Measurements from ENCODE around the gene WDR38.
"Not testable (repeated sequence)": the region's sequence is repeated elsewhere in the genome, so short reads cannot be mapped to it uniquely, and the experiment has no call there.

Gene WDR38

GRCh38 chr9:124838567-124839275 is 14.5 kb upstream of the WDR38 start:
- H3K9me3 ChIP-seq (ENCODE audit: control insufficient read depth, insufficient read depth, low read length); H3K27me3 ChIP-seq (ENCODE audit: control insufficient read depth, insufficient read depth, low read length); H3K9ac ChIP-seq (ENCODE audit: low read depth, low read length); H3K4me3 ChIP-seq (ENCODE audit: low read depth, low read length); H3K4me1 ChIP-seq (ENCODE audit: control insufficient read depth, insufficient read depth, low read length); H3K36me3 ChIP-seq (ENCODE audit: control insufficient read depth, insufficient read depth, low read length): not testable (repeated sequence)

GRCh38 chr9:124839612-124840299 is 13.5 kb upstream of the WDR38 start:
- Histone ChIP-seq H3K4me1 (ENCODE audit: control insufficient read depth, insufficient read depth, low read length) (peaks cover 5% of the 10 kb centered on the region), H3K9me3 (ENCODE audit: control insufficient read depth, insufficient read depth, low read length) (no peaks in the 10 kb centered on the region), H3K9ac (ENCODE audit: low read depth, low read length) (no peak overlapping the region), H3K27me3 (ENCODE audit: control insufficient read depth, insufficient read depth, low read length) (no peaks in the 10 kb centered on the region), H3K36me3 (ENCODE audit: control insufficient read depth, insufficient read depth, low read length) (no peaks in the 10 kb centered on the region), H3K4me3 (ENCODE audit: low read depth, low read length) (no peak overlapping the region)

GRCh38 chr9:124840300-124840833 is 12.9 kb upstream of the WDR38 start:
- no peak overlapping the region for H3K9ac ChIP-seq (ENCODE audit: low read depth, low read length)

GRCh38 chr9:124841075-124841821 is 12.0 kb upstream of the WDR38 start:
- H3K9me3 ChIP-seq (ENCODE audit: control insufficient read depth, insufficient read depth, low read length), result no peaks in the 10 kb centered on the region
- no peaks in the 10 kb centered on the region for H3K36me3 ChIP-seq (ENCODE audit: control insufficient read depth, insufficient read depth, low read length)
- H3K27me3 ChIP-seq (ENCODE audit: control insufficient read depth, insufficient read depth, low read length), result no peaks in the 10 kb centered on the region
- H3K9ac ChIP-seq (ENCODE audit: low read depth, low read length), result no peak overlapping the region
- no peak overlapping the region for H3K4me3 ChIP-seq (ENCODE audit: low read depth, low read length)
- peaks cover 5% of the 10 kb centered on the region for H3K4me1 ChIP-seq (ENCODE audit: control insufficient read depth, insufficient read depth, low read length)

More at GRCh38 chr9:124840300-124840833, 12.9 kb upstream of the WDR38 start:
- H3K36me3 ChIP-seq (ENCODE audit: control insufficient read depth, insufficient read depth, low read length), result no peaks in the 10 kb centered on the region
- peaks cover 5% of the 10 kb centered on the region for H3K4me1 ChIP-seq (ENCODE audit: control insufficient read depth, insufficient read depth, low read length)
- H3K27me3 ChIP-seq (ENCODE audit: control insufficient read depth, insufficient read depth, low read length), result no peaks in the 10 kb centered on the region
- no peak overlapping the region for H3K4me3 ChIP-seq (ENCODE audit: low read depth, low read length)
- H3K9me3 ChIP-seq (ENCODE audit: control insufficient read depth, insufficient read depth, low read length), result no peaks in the 10 kb centered on the region

- H3K4me1 ChIP-seq (ENCODE audit: control insufficient read depth, insufficient read depth, low read length), result peaks cover 5% of the 10 kb centered on the region
- H3K36me3 ChIP-seq (ENCODE audit: control insufficient read depth, insufficient read depth, low read length), result no peaks in the 10 kb centered on the region
- H3K9ac ChIP-seq (ENCODE audit: low read depth, low read length), result no peak overlapping the region
- H3K27me3 ChIP-seq (ENCODE audit: control insufficient read depth, insufficient read depth, low read length), result no peaks in the 10 kb centered on the region
- H3K4me3 ChIP-seq (ENCODE audit: low read depth, low read length), result no peak overlapping the region
- no peaks in the 10 kb centered on the region for H3K9me3 ChIP-seq (ENCODE audit: control insufficient read depth, insufficient read depth, low read length)
These were observed 9.7 kb upstream of the WDR38 start for GRCh38 chr9:124843456-124844034.

- Histone ChIP-seq H3K9me3 (ENCODE audit: control insufficient read depth, insufficient read depth, low read length) (no peaks in the 10 kb centered on the region), H3K27me3 (ENCODE audit: control insufficient read depth, insufficient read depth, low read length) (no peaks in the 10 kb centered on the region)
These were observed 9.0 kb upstream of the WDR38 start for GRCh38 chr9:124844291-124844690.

GRCh38 chr9:124846467-124846866 is 6.8 kb upstream of the WDR38 start:
- not testable (repeated sequence) for H3K4me1 ChIP-seq (ENCODE audit: control insufficient read depth, insufficient read depth, low read length); H3K36me3 ChIP-seq (ENCODE audit: control insufficient read depth, insufficient read depth, low read length); H3K27me3 ChIP-seq (ENCODE audit: control insufficient read depth, insufficient read depth, low read length); H3K9me3 ChIP-seq (ENCODE audit: control insufficient read depth, insufficient read depth, low read length); H3K9ac ChIP-seq (ENCODE audit: low read depth, low read length); H3K4me3 ChIP-seq (ENCODE audit: low read depth, low read length)

More at GRCh38 chr9:124844291-124844690, 9.0 kb upstream of the WDR38 start:
- no peak overlapping the region for H3K9ac ChIP-seq (ENCODE audit: low read depth, low read length)
- no peak overlapping the region for H3K4me3 ChIP-seq (ENCODE audit: low read depth, low read length)
- no peaks in the 10 kb centered on the region for H3K36me3 ChIP-seq (ENCODE audit: control insufficient read depth, insufficient read depth, low read length)
- H3K4me1 ChIP-seq (ENCODE audit: control insufficient read depth, insufficient read depth, low read length), result peaks cover 5% of the 10 kb centered on the region

GRCh38 chr9:124846969-124847368 is 6.3 kb upstream of the WDR38 start:
- Histone ChIP-seq H3K27me3 (ENCODE audit: control insufficient read depth, insufficient read depth, low read length) (no peaks in the 10 kb centered on the region), H3K9me3 (ENCODE audit: control insufficient read depth, insufficient read depth, low read length) (no peaks in the 10 kb centered on the region), H3K9ac (ENCODE audit: low read depth, low read length) (no peak overlapping the region), H3K4me1 (ENCODE audit: control insufficient read depth, insufficient read depth, low read length) (no peaks in the 10 kb centered on the region), H3K36me3 (ENCODE audit: control insufficient read depth, insufficient read depth, low read length) (no peaks in the 10 kb centered on the region), H3K4me3 (ENCODE audit: low read depth, low read length) (no peak overlapping the region)

- no peaks in the 10 kb centered on the region for H3K27me3 ChIP-seq (ENCODE audit: control insufficient read depth, insufficient read depth, low read length)
- no peaks in the 10 kb centered on the region for H3K4me1 ChIP-seq (ENCODE audit: control insufficient read depth, insufficient read depth, low read length)
- H3K36me3 ChIP-seq (ENCODE audit: control insufficient read depth, insufficient read depth, low read length), result no peaks in the 10 kb centered on the region
- no peak overlapping the region for H3K9ac ChIP-seq (ENCODE audit: low read depth, low read length)
- no peak overlapping the region for H3K4me3 ChIP-seq (ENCODE audit: low read depth, low read length)
- no peaks in the 10 kb centered on the region for H3K9me3 ChIP-seq (ENCODE audit: control insufficient read depth, insufficient read depth, low read length)
These were observed 3.5 kb upstream of the WDR38 start for GRCh38 chr9:124849801-124850200.

- Histone ChIP-seq H3K4me1 (ENCODE audit: control insufficient read depth, insufficient read depth, low read length) (no peaks in the 10 kb centered on the region), H3K9ac (ENCODE audit: low read depth, low read length) (no peak overlapping the region), H3K27me3 (ENCODE audit: control insufficient read depth, insufficient read depth, low read length) (no peaks in the 10 kb centered on the region), H3K9me3 (ENCODE audit: control insufficient read depth, insufficient read depth, low read length) (no peaks in the 10 kb centered on the region), H3K4me3 (ENCODE audit: low read depth, low read length) (peak overlapping the region; percentile 67), H3K36me3 (ENCODE audit: control insufficient read depth, insufficient read depth, low read length) (peaks cover 9% of the 10 kb centered on the region)
These were observed 985 bp upstream of the WDR38 start for GRCh38 chr9:124852121-124852828.

GRCh38 chr9:124853605-124854143 is 414 bp downstream of the WDR38 start:
- Histone ChIP-seq H3K36me3 (ENCODE audit: control insufficient read depth, insufficient read depth, low read length) (peaks cover 23% of the 10 kb centered on the region), H3K27me3 (ENCODE audit: control insufficient read depth, insufficient read depth, low read length) (no peaks in the 10 kb centered on the region), H3K4me3 (ENCODE audit: low read depth, low read length) (peak overlapping the region; percentile 67), H3K4me1 (ENCODE audit: control insufficient read depth, insufficient read depth, low read length) (no peaks in the 10 kb centered on the region), H3K9ac (ENCODE audit: low read depth, low read length) (no peak overlapping the region), H3K9me3 (ENCODE audit: control insufficient read depth, insufficient read depth, low read length) (no peaks in the 10 kb centered on the region)
